Liver (tissue), 9 donors: Measurements from ENCODE around the gene CRACR2B. TPM values are rescaled to one million over a fixed set of nuclear protein-coding genes. Genes with fewer than 3 reads are reported as not detected.

Experiments used
- DNase-seq: peaks from one replicate; pipeline ENCODE4 v3.0.0-alpha.2; 2017; ENCODE audit warnings: low spot score
- H3K27ac ChIP-seq, 2 donors: one replicate each; pipeline ENCODE4 v1.7.0; 2013; ENCODE audit warnings: inconsistent platforms in 2 of 2, low read length in 2 of 2, control low read depth in 1 of 2, low read depth in 1 of 2, mild to moderate bottlenecking in 1 of 2
- H3K27me3 ChIP-seq, 4 donors: one replicate each; pipeline versions ENCODE4 v1.6.1 to v1.7.0; 2013; ENCODE audit warnings: low read length in 3 of 4, inconsistent platforms in 1 of 4, mild to moderate bottlenecking in 1 of 4, moderate library complexity in 1 of 4; ENCODE audit not compliant: control insufficient read depth in 4 of 4, insufficient read depth in 4 of 4
- H3K36me3 ChIP-seq, 4 donors: one replicate each; pipeline versions ENCODE4 v1.6.1 to v1.7.0; 2013; ENCODE audit warnings: low read length in 3 of 4, mild to moderate bottlenecking in 3 of 4, low read depth in 1 of 4, moderate library complexity in 1 of 4; ENCODE audit not compliant: control insufficient read depth in 4 of 4, insufficient read depth in 3 of 4
- H3K4me1 ChIP-seq, 4 donors: one replicate each; pipeline versions ENCODE4 v1.6.1 to v1.7.0; 2013; ENCODE audit warnings: low read length in 3 of 4, mild to moderate bottlenecking in 3 of 4, moderate library complexity in 1 of 4; ENCODE audit not compliant: control insufficient read depth in 4 of 4, insufficient read depth in 4 of 4
- H3K4me3 ChIP-seq, 3 donors: one replicate each; pipeline versions ENCODE4 v1.6.1 to v1.7.0; 2013; ENCODE audit warnings: low read length in 3 of 3, control low read depth in 1 of 3, low read depth in 1 of 3, mild to moderate bottlenecking in 1 of 3
- H3K9ac ChIP-seq, 2 donors: one replicate each; pipeline ENCODE4 v1.7.0; 2013; ENCODE audit warnings: low read length in 2 of 2, mild to moderate bottlenecking in 2 of 2, moderate library complexity in 2 of 2, control low read depth in 1 of 2, low read depth in 1 of 2
- H3K9me3 ChIP-seq, 4 donors: one replicate each; pipeline versions ENCODE4 v1.6.1 to v1.7.0; 2013; ENCODE audit warnings: low read length in 3 of 4; ENCODE audit not compliant: control insufficient read depth in 4 of 4
- ATF3 ChIP-seq: IDR thresholded peaks from 2 replicates; pipeline ENCODE4 v1.6.1; 2016; ENCODE audit warnings: antibody characterized with exemption
- EGR1 ChIP-seq, 2 donors: IDR thresholded peaks; 2 replicates each; pipeline ENCODE4 v1.6.1; 2016 to 2018; ENCODE audit warnings: antibody characterized with exemption in 2 of 2, low read depth in 2 of 2
- FOXA2 ChIP-seq: IDR thresholded peaks from 2 replicates; pipeline ENCODE4 v1.6.1; 2016; ENCODE audit warnings: antibody characterized with exemption
- HNF4A ChIP-seq, 2 donors: conservative IDR thresholded peaks; 2 replicates each; pipeline ENCODE4 v1.6.1; 2016; ENCODE audit warnings: antibody characterized with exemption in 2 of 2, mild to moderate bottlenecking in 2 of 2
- JUND ChIP-seq, 2 donors: IDR thresholded peaks; 2 replicates each; pipeline ENCODE4 v1.6.1; 2016; ENCODE audit warnings: antibody characterized with exemption in 2 of 2
- MAX ChIP-seq: IDR thresholded peaks from 2 replicates; pipeline ENCODE4 v1.6.1; 2016; ENCODE audit warnings: antibody characterized with exemption
- RAD21 ChIP-seq, 2 donors: IDR thresholded peaks; 2 replicates each; pipeline ENCODE4 v1.6.1; 2016; ENCODE audit warnings: antibody characterized with exemption in 2 of 2, mild to moderate bottlenecking in 2 of 2
- REST ChIP-seq: IDR thresholded peaks from 2 replicates; pipeline ENCODE4 v1.6.1; 2016; ENCODE audit warnings: antibody characterized with exemption, mild to moderate bottlenecking
- RXRA ChIP-seq, 2 donors: IDR thresholded peaks; 2 replicates each; pipeline ENCODE4 v1.6.1; 2017 to 2018; ENCODE audit warnings: antibody characterized with exemption in 2 of 2, mild to moderate bottlenecking in 1 of 2
- SP1 ChIP-seq: IDR thresholded peaks from 2 replicates; pipeline ENCODE4 v1.6.1; 2018; ENCODE audit warnings: antibody characterized with exemption, mild to moderate bottlenecking
- YY1 ChIP-seq: IDR thresholded peaks from 2 replicates; pipeline ENCODE4 v1.6.1; 2016; ENCODE audit warnings: antibody characterized with exemption, mild to moderate bottlenecking
- ZBTB33 ChIP-seq: IDR thresholded peaks from 2 replicates; pipeline ENCODE4 v1.6.1; 2016; ENCODE audit warnings: antibody characterized with exemption
- WGBS: extraction: QIAGEN DNeasy Blood & Tissue Kit; methylation state at CpG from one replicate; pipeline ENCODE4 v1.1.7; 2013; 5-methylcytosine and 5-hydroxymethylcytosine counted together
- polyA plus RNA-seq, 2 donors: library from polyadenylated mRNA; stranded (reverse) in 1 of 2; unstranded in 1 of 2; fragments of 200-250 nt in 1 of 2; fragments of >200 nt in 1 of 2; fragmentation: Nextera tagmentation in 1 of 2; extraction: Ambion mirVana in 1 of 2; gene quantifications; one replicate each; pipeline versions ENCODE4 v1.2.1 to v1.2.3, GENCODE V29; 2013 to 2015
- total RNA-seq, 2 donors: library from RNA; depleted of rRNA; stranded (reverse); fragments of >200 nt; gene quantifications; one replicate each; pipeline ENCODE4 v1.2.3, GENCODE V29; 2014
- donor health status: healthy.
- donor health status: healthy.
- donor health status: healthy.
- donor health status: healthy.
- donor health status: healthy.

Gene CRACR2B
- total and polyA plus RNA-seq, 4 donors: 0.14 to 2.9 (median 2.2) TPM

- Histone ChIP-seq H3K27me3 (no peaks in the 10 kb centered on the region), H3K27ac (no peak overlapping the region), H3K4me1 (peaks cover 26 to 63% (median 41%) of the 10 kb centered on the region in 4 donors), H3K9me3 (no peaks in the 10 kb centered on the region), H3K9ac (no peak overlapping the region), H3K4me3 (no peak overlapping the region), H3K36me3 (peaks cover 5 to 28% (median 11%) of the 10 kb centered on the region in 4 donors)
- TF ChIP-seq ZBTB33: no peak
- no peak for TF ChIP-seq EGR1 (IDR thresholded peaks at IDR 0.05; ENCODE audit: low read depth in 2 of 2)
- no peak for TF ChIP-seq ATF3
- no peak for TF ChIP-seq RAD21 (IDR thresholded peaks at IDR 0.05)
- TF ChIP-seq SP1: no peak
- TF ChIP-seq HNF4A (conservative IDR thresholded peaks at IDR 0.05): no peak
- no peak for TF ChIP-seq JUND (IDR thresholded peaks at IDR 0.05)
- no peak for TF ChIP-seq FOXA2
- 94% methylated on average over 14 of the region's 14 CpGs for WGBS
- no peak for DNase-seq
Measured at GRCh38 chr11:836274-836673, 8.6 kb downstream of the CRACR2B start.

- Histone ChIP-seq H3K9ac (no peak overlapping the region), H3K27me3 (no peaks in the 10 kb centered on the region), H3K4me3 (no peak overlapping the region), H3K36me3 (peaks cover 5 to 28% (median 11%) of the 10 kb centered on the region in 4 donors), H3K9me3 (no peaks in the 10 kb centered on the region), H3K4me1 (peaks cover 26 to 63% (median 41%) of the 10 kb centered on the region in 4 donors), H3K27ac (peak overlapping the region in 1 of 2 donors; percentile 37)
- no peak for DNase-seq
- WGBS: 96% methylated on average over 9 of the region's 9 CpGs
- TF ChIP-seq JUND (IDR thresholded peaks at IDR 0.05) (no peak), ZBTB33 (no peak), REST (no peak), SP1 (no peak), ATF3 (no peak), RXRA (IDR thresholded peaks at IDR 0.05) (no peak), YY1 (no peak), MAX (no peak)
Measured at GRCh38 chr11:836700-837099, 9.0 kb downstream of the CRACR2B start.
